GM23338 (cell line): ENCODE measurements around the gene FZD4. TPM values are rescaled to one million over a fixed set of nuclear protein-coding genes. Genes with fewer than 3 reads are reported as not detected.

Experiments
- ATAC-seq: fragments of 200-7000 bp; cut with Tn5 transposase; 3 replicates; pipeline ENCODE4 v1.9.1; 2020
- DNase-seq: peaks from one replicate; pipeline ENCODE4 v3.0.0-alpha.2; 2015; ENCODE audit warnings: low spot score
- H2AFZ ChIP-seq: fragments of 200-600 bp; sonication (generic); 2 replicates; pipeline ENCODE4 v1.8.0; 2016; ENCODE audit warnings: antibody characterized with exemption, mild to moderate bottlenecking, moderate library complexity
- H3F3A ChIP-seq: fragments of 200-600 bp; sonication (generic); replicated peaks from 2 replicates; pipeline ENCODE4 v1.8.0; 2017; ENCODE audit warnings: antibody characterized with exemption, mixed run types, low read depth
- H3K27ac ChIP-seq: fragments of 200-600 bp; sonication (generic); 2 replicates; pipeline ENCODE4 v1.6.1; 2016; ENCODE audit warnings: low read depth
- H3K27me3 ChIP-seq: fragments of 200-600 bp; sonication (generic); 2 replicates; pipeline ENCODE4 v1.8.0; 2016; ENCODE audit warnings: mild to moderate bottlenecking, mixed run types, moderate library complexity; ENCODE audit not compliant: insufficient read depth
- H3K36me3 ChIP-seq: fragments of 200-600 bp; sonication (generic); 2 replicates; pipeline ENCODE4 v1.8.0; 2016; ENCODE audit warnings: mild to moderate bottlenecking; ENCODE audit not compliant: insufficient read depth
- H3K4me1 ChIP-seq: fragments of 200-600 bp; sonication (generic); 2 replicates; pipeline ENCODE4 v1.8.0; 2016; ENCODE audit warnings: mild to moderate bottlenecking, moderate library complexity; ENCODE audit not compliant: insufficient read depth
- H3K4me2 ChIP-seq: fragments of 200-600 bp; sonication (generic); 2 replicates; pipeline ENCODE4 v1.7.1; 2017; ENCODE audit warnings: mixed run types
- H3K4me3 ChIP-seq: fragments of 200-600 bp; sonication (generic); 2 replicates; pipeline ENCODE4 v1.6.1; 2016; ENCODE audit warnings: mixed run types
- H3K79me2 ChIP-seq: fragments of 200-600 bp; sonication (generic); replicated peaks from 2 replicates; pipeline ENCODE4 v1.8.0; 2017; ENCODE audit warnings: mild to moderate bottlenecking; ENCODE audit not compliant: insufficient read depth
- H3K9me2 ChIP-seq: fragments of 200-600 bp; sonication (generic); 2 replicates; pipeline ENCODE4 v1.8.0; 2017; ENCODE audit not compliant: insufficient read depth
- H4K20me1 ChIP-seq: fragments of 200-600 bp; sonication (generic); replicated peaks from 2 replicates; pipeline ENCODE4 v1.8.0; 2017; ENCODE audit warnings: mild to moderate bottlenecking; ENCODE audit not compliant: insufficient read depth
- H3K27ac Mint-ChIP-seq: 2 replicates; pipeline ENCODE4 v1.8.0; 2020; ENCODE audit warnings: inconsistent platforms, mild to moderate bottlenecking, moderate library complexity, mixed read lengths
- H3K27me3 Mint-ChIP-seq: 3 replicates; pipeline ENCODE4 v1.8.0; 2022; ENCODE audit warnings: low read depth, mild to moderate bottlenecking, moderate library complexity, mixed read lengths, inconsistent platforms; ENCODE audit not compliant: insufficient read depth, poor library complexity
- H3K36me3 Mint-ChIP-seq: 3 replicates; pipeline ENCODE4 v1.8.0; 2021; ENCODE audit warnings: low read depth, mild to moderate bottlenecking, inconsistent platforms, moderate library complexity, mixed read lengths
- H3K4me1 Mint-ChIP-seq: 3 replicates; pipeline ENCODE4 v1.8.0; 2020; ENCODE audit warnings: mild to moderate bottlenecking, inconsistent platforms, mixed read lengths
- H3K4me3 Mint-ChIP-seq: 3 replicates; pipeline ENCODE4 v1.8.0; 2021; ENCODE audit warnings: moderate library complexity, mild to moderate bottlenecking, inconsistent platforms, mixed read lengths
- H3K9me3 Mint-ChIP-seq: 3 replicates; pipeline ENCODE4 v1.8.0; 2020; ENCODE audit warnings: moderate library complexity, mild to moderate bottlenecking, inconsistent platforms, mixed read lengths
- CREB1 ChIP-seq: fragments of 250-450 bp; sonication (Bioruptor Pico); IDR thresholded peaks from 2 replicates; pipeline ENCODE4 v1.5.0; 2020; ENCODE audit warnings: low read depth, mild to moderate bottlenecking, moderate library complexity
- CTCF ChIP-seq, 2 experiments: fragments of 200-600 bp in 1 of 2; sonication (generic) in 1 of 2; conservative IDR thresholded peaks; 2 replicates each; pipeline versions ENCODE4 v1.5.1 to v1.6.1; 2016 to 2017; ENCODE audit warnings: antibody characterized with exemption in 2 of 2, low read depth in 2 of 2, mild to moderate bottlenecking in 2 of 2, moderate library complexity in 1 of 2
- ETS1 ChIP-seq: IDR thresholded peaks from 2 replicates; pipeline ENCODE4 v1.6.1; 2016; ENCODE audit warnings: antibody characterized with exemption
- EZH2 ChIP-seq: fragments of 200-600 bp; sonication (generic); IDR thresholded peaks from one replicate; pipeline ENCODE4 v1.8.0; 2017; ENCODE audit warnings: antibody characterized with exemption, mild to moderate bottlenecking, low read depth; ENCODE audit not compliant: unreplicated experiment
- EZH2phosphoT487 ChIP-seq: fragments of 200-600 bp; sonication (generic); IDR thresholded peaks from one replicate; pipeline ENCODE4 v1.8.1; 2018; ENCODE audit warnings: antibody characterized with exemption; ENCODE audit not compliant: unreplicated experiment
- JUNB ChIP-seq: IDR thresholded peaks from one replicate; pipeline ENCODE4 v1.6.1; 2016; ENCODE audit warnings: antibody characterized with exemption; ENCODE audit not compliant: unreplicated experiment
- POLR2AphosphoS5 ChIP-seq: IDR thresholded peaks from 2 replicates; pipeline ENCODE4 v1.6.1; 2016; ENCODE audit warnings: antibody characterized with exemption, low read depth
- REST ChIP-seq: IDR thresholded peaks from one replicate; pipeline ENCODE4 v1.6.1; 2018; ENCODE audit warnings: antibody characterized with exemption; ENCODE audit not compliant: unreplicated experiment
- STAT1 ChIP-seq: IDR thresholded peaks from one replicate; pipeline ENCODE4 v1.6.1; 2016; ENCODE audit warnings: antibody characterized with exemption; ENCODE audit not compliant: unreplicated experiment
- ZNF114 ChIP-seq: fragments of 250-450 bp; sonication (Bioruptor Pico); IDR thresholded peaks from 2 replicates; pipeline ENCODE4 v1.5.0; 2020; ENCODE audit warnings: mild to moderate bottlenecking, moderate library complexity
- ZNF462 ChIP-seq: fragments of 250-450 bp; sonication (Bioruptor Pico); IDR thresholded peaks from 2 replicates; pipeline ENCODE4 v1.5.0; 2020; ENCODE audit warnings: mild to moderate bottlenecking, moderate library complexity
- polyA plus RNA-seq: library from polyadenylated mRNA; unstranded; fragments of >200 nt; fragmentation: Nextera tagmentation; extraction: Ambion mirVana; gene quantifications from 2 replicates; pipeline ENCODE4 v1.2.1, GENCODE V29; 2016
- total RNA-seq: library from RNA; depleted of rRNA; stranded (reverse); fragments of >200 nt; shearing (Covaris generic); gene quantifications from 2 replicates; pipeline ENCODE4 v1.2.3, GENCODE V29; 2014

FZD4 gene
- total and polyA plus RNA-seq, 2 experiments from 2014 or later: 1.4 to 8.9 TPM

- no peak for TF ChIP-seq ZNF462 (CRISPR knock-in tag)
- TF ChIP-seq POLR2AphosphoS5: no peak
- no peak for TF ChIP-seq EZH2phosphoT487
- TF ChIP-seq JUNB: no peak
These were observed 51.2 kb downstream of the FZD4 start (continued) for GRCh38 chr11:86904001-86904400.

- Histone ChIP-seq H3K27me3 (no peaks in the 10 kb centered on the region), H3K4me3 (no peak overlapping the region), H4K20me1 (no peaks in the 10 kb centered on the region), H3K4me2 (no peak overlapping the region), H3K36me3 (no peaks in the 10 kb centered on the region), H3K9me2 (no peaks in the 10 kb centered on the region), H2AFZ (no peak overlapping the region), H3K27ac (no peak overlapping the region), H3F3A (no peaks in the 10 kb centered on the region), H3K79me2 (no peaks in the 10 kb centered on the region), H3K4me1 (no peaks in the 10 kb centered on the region)
- H3K9me3 Mint-ChIP-seq: no peaks in the 10 kb centered on the region
- H3K27me3 Mint-ChIP-seq: no peaks in the 10 kb centered on the region
- no peak for DNase-seq
- H3K4me3 Mint-ChIP-seq: no peak overlapping the region
- no peak for ATAC-seq
- H3K36me3 Mint-ChIP-seq: no peaks in the 10 kb centered on the region
- H3K27ac Mint-ChIP-seq: no peak overlapping the region
- H3K4me1 Mint-ChIP-seq: no peaks in the 10 kb centered on the region
- TF ChIP-seq EZH2phosphoT487 (no peak), ETS1 (no peak), ZNF114 (CRISPR knock-in tag) (no peak), JUNB (no peak), POLR2AphosphoS5 (no peak), REST (no peak), CTCF (conservative IDR thresholded peaks at IDR 0.05; ENCODE audit: low read depth in 2 of 2) (no peak), EZH2 (no peak), CREB1 (no peak), STAT1 (no peak)
These were observed 52.9 kb downstream of the FZD4 start for GRCh38 chr11:86902345-86902744.
